Keratinocyte (primary cell): ENCODE measurements around the gene CCL19. TPM values are rescaled to one million over a fixed set of nuclear protein-coding genes. Genes with fewer than 3 reads are reported as not detected.

Experiments
- DNase-seq: peaks from one replicate; pipeline ENCODE4 v3.0.0-alpha.2; 2011; ENCODE audit warnings: low read depth, missing footprints, low spot score
- FAIRE-seq: peaks from 2 replicates; lab custom pipeline; 2011; peaks lifted over from hg19 to GRCh38; lab: Jason Lieb, UNC
- H2AFZ ChIP-seq: 2 replicates; pipeline ENCODE4 v1.6.0; 2012; ENCODE audit warnings: low read length, control low read depth, inconsistent platforms; ENCODE audit not compliant: control insufficient read depth
- H3K27ac ChIP-seq: 2 replicates; pipeline ENCODE4 v1.5.1; 2011; ENCODE audit warnings: low read length; ENCODE audit not compliant: control insufficient read depth, insufficient read depth
- H3K27me3 ChIP-seq: 3 replicates; pipeline ENCODE4 v1.6.0; 2011; ENCODE audit warnings: low read length; ENCODE audit not compliant: control insufficient read depth, insufficient read depth; ENCODE audit errors: extremely low read depth
- H3K36me3 ChIP-seq, 2 experiments: 2 replicates in 1 of 2; 3 replicates in 1 of 2; pipeline ENCODE4 v1.5.1; 2011; ENCODE audit warnings: low read length in 2 of 2, mild to moderate bottlenecking in 1 of 2; ENCODE audit not compliant: control insufficient read depth in 2 of 2, insufficient read depth in 2 of 2; ENCODE audit errors: extremely low read depth in 1 of 2
- H3K4me1 ChIP-seq: 3 replicates; pipeline ENCODE4 v1.5.1; 2011; ENCODE audit warnings: low read length; ENCODE audit not compliant: control insufficient read depth, insufficient read depth; ENCODE audit errors: extremely low read depth
- H3K4me2 ChIP-seq: 3 replicates; pipeline ENCODE4 v1.6.0; 2011; ENCODE audit warnings: low read depth, low read length; ENCODE audit not compliant: control insufficient read depth, insufficient read depth; ENCODE audit errors: extremely low read depth
- H3K4me3 ChIP-seq, 3 experiments: fragments of 200-600 bp in 1 of 3; sonication (generic) in 1 of 3; 2 replicates in 2 of 3; 3 replicates in 1 of 3; pipeline ENCODE4 v1.5.1; 2011 to 2016; ENCODE audit warnings: low read length in 3 of 3, mild to moderate bottlenecking in 3 of 3, control low read depth in 2 of 3, inconsistent platforms in 1 of 3, low read depth in 1 of 3, mixed read lengths in 1 of 3, mixed run types in 1 of 3, moderate library complexity in 1 of 3; ENCODE audit not compliant: control insufficient read depth in 2 of 3, insufficient read depth in 2 of 3; ENCODE audit errors: extremely low read depth in 1 of 3
- H3K79me2 ChIP-seq: 2 replicates; pipeline ENCODE4 v1.6.0; 2012; ENCODE audit warnings: low read length; ENCODE audit not compliant: control insufficient read depth, insufficient read depth
- H3K9ac ChIP-seq: 3 replicates; pipeline ENCODE4 v1.6.0; 2011; ENCODE audit warnings: low read length; ENCODE audit not compliant: control insufficient read depth, insufficient read depth; ENCODE audit errors: extremely low read depth
- H3K9me1 ChIP-seq: 3 replicates; pipeline ENCODE4 v1.6.0; 2011; ENCODE audit warnings: low read length; ENCODE audit not compliant: control insufficient read depth, insufficient read depth; ENCODE audit errors: extremely low read depth
- H3K9me3 ChIP-seq: 2 replicates; pipeline ENCODE4 v1.5.1; 2012; ENCODE audit warnings: low read depth, low read length; ENCODE audit not compliant: control insufficient read depth
- H4K20me1 ChIP-seq: 3 replicates; pipeline ENCODE4 v1.6.0; 2011; ENCODE audit warnings: low read length; ENCODE audit not compliant: control insufficient read depth, insufficient read depth; ENCODE audit errors: extremely low read depth
- CTCF ChIP-seq, 3 experiments: IDR thresholded peaks in 1 of 3; conservative IDR thresholded peaks in 1 of 3; optimal IDR thresholded peaks in 1 of 3; 2 replicates in 2 of 3; 3 replicates in 1 of 3; pipeline versions ENCODE3 to v1.5.1; 2011; ENCODE audit warnings: low read length in 3 of 3, mild to moderate bottlenecking in 3 of 3, moderate library complexity in 2 of 3, control low read depth in 1 of 3, inconsistent platforms in 1 of 3; ENCODE audit not compliant: insufficient read depth in 2 of 3; ENCODE audit errors: extremely low read depth in 1 of 3
- EZH2 ChIP-seq: IDR thresholded peaks from one replicate; pipeline ENCODE4 v1.6.1; 2012; ENCODE audit warnings: inconsistent platforms, mild to moderate bottlenecking, low read length, moderate library complexity
- dilution Hi-C: fragments of 300-500 bp; cut with MboI; formaldehyde crosslinking; loops from one replicate; pipeline ENCODE4 v1.7.0; 2020; ENCODE audit warnings: low sequenced_read_pairs; ENCODE audit not compliant: extremely low pct_ligation_motif_present
- polyA plus RNA-seq, 5 experiments: library from polyadenylated mRNA; depleted of rRNA in 3 of 5; stranded (reverse) in 3 of 5; stranded (forward) in 1 of 5; unstranded in 1 of 5; fragments of >200 nt; gene quantifications; 1 replicate in 1 of 5; 2 replicates in 3 of 5; 3 replicates in 1 of 5; pipeline versions ENCODE4 v1.2.1 to v1.2.3, GENCODE V29; 2011 to 2012; ENCODE audit warnings: missing spikeins in 2 of 5, low read depth in 1 of 5, low replicate concordance in 1 of 5

CCL19 gene
- polyA plus RNA-seq, 1 donor (not counting 4 experiments of a cell fraction or from before 2014, with no cell fraction given), result not detected

GRCh38 chr9:34686231-34686630 is 4.8 kb downstream of the CCL19 start:
- no peak overlapping the region for H3K4me2 ChIP-seq
- no peak for TF ChIP-seq CTCF (optimal IDR thresholded peaks at IDR 0.05 in 1 of 3, IDR thresholded peaks at IDR 0.05 in 1 of 3, conservative IDR thresholded peaks at IDR 0.05 in 1 of 3; ENCODE audit: extremely low read depth in 1 of 3, insufficient read depth in 2 of 3, low read length in 3 of 3)
- no peak for TF ChIP-seq EZH2
- H3K79me2 ChIP-seq, result no peaks in the 10 kb centered on the region
- no peaks in the 10 kb centered on the region for H3K9me1 ChIP-seq
- DNase-seq (no peak), FAIRE-seq (no peak)
- H3K27ac ChIP-seq, result no peak overlapping the region
- H2AFZ ChIP-seq, result no peak overlapping the region
- no peaks in the 10 kb centered on the region for H3K4me1 ChIP-seq
- H3K9ac ChIP-seq, result no peak overlapping the region
- H3K9me3 ChIP-seq, result no peaks in the 10 kb centered on the region
- no peaks in the 10 kb centered on the region for H4K20me1 ChIP-seq
- H3K27me3 ChIP-seq, result no peaks in the 10 kb centered on the region
- H3K36me3 ChIP-seq, result peaks cover 0 to 3% of the 10 kb centered on the region in 2 experiments
- dilution Hi-C loops, result no loop called here
- no peak overlapping the region for H3K4me3 ChIP-seq

- H3K27ac ChIP-seq, result no peak overlapping the region
- H3K4me1 ChIP-seq, result no peaks in the 10 kb centered on the region
- peaks cover 0 to 3% of the 10 kb centered on the region in 2 experiments for H3K36me3 ChIP-seq
- no peak overlapping the region for H2AFZ ChIP-seq
- H3K79me2 ChIP-seq, result no peaks in the 10 kb centered on the region
- H3K9me3 ChIP-seq, result no peaks in the 10 kb centered on the region
- FAIRE-seq, result no peak
- no peak overlapping the region for H3K4me3 ChIP-seq
- H3K27me3 ChIP-seq, result no peaks in the 10 kb centered on the region
- dilution Hi-C loops, result no loop called here
- DNase-seq, result no peak
- no peaks in the 10 kb centered on the region for H4K20me1 ChIP-seq
- H3K9ac ChIP-seq, result no peak overlapping the region
- H3K9me1 ChIP-seq, result no peaks in the 10 kb centered on the region
- TF ChIP-seq CTCF (optimal IDR thresholded peaks at IDR 0.05 in 1 of 3, IDR thresholded peaks at IDR 0.05 in 1 of 3, conservative IDR thresholded peaks at IDR 0.05 in 1 of 3; ENCODE audit: extremely low read depth in 1 of 3, insufficient read depth in 2 of 3, low read length in 3 of 3) (no peak), EZH2 (no peak)
- no peak overlapping the region for H3K4me2 ChIP-seq
Measured at GRCh38 chr9:34685591-34685990, 5.5 kb downstream of the CCL19 start.
